Lung (tissue), 12 donors: ENCODE results near the gene CHRDL2. TPM values are rescaled to one million over a fixed set of nuclear protein-coding genes. Genes with fewer than 3 reads are reported as not detected.
A peak's percentile ranks its signal among the peaks of the same experiment; 100 is the strongest.
"Not testable (repeated sequence)": the region's sequence is repeated elsewhere in the genome, so short reads cannot be mapped to it uniquely, and the experiment has no call there.

Experiments
- ATAC-seq: fragments of 200-7000 bp; cut with Tn5 transposase; one replicate; pipeline ENCODE4 v1.9.1; 2020; ENCODE audit warnings: moderate number of reproducible peaks; ENCODE audit not compliant: insufficient read depth, low FRiP score
- DNase-seq, 3 donors: peaks; one replicate each; pipeline ENCODE4 v3.0.0-alpha.2; 2013 to 2017
- H3K27ac ChIP-seq, 2 donors: one replicate each; pipeline ENCODE4 v1.5.1; 2013; ENCODE audit warnings: mild to moderate bottlenecking in 2 of 2, moderate library complexity in 2 of 2, control low read depth in 1 of 2, inconsistent platforms in 1 of 2, low read depth in 1 of 2, low read length in 1 of 2
- H3K27me3 ChIP-seq, 3 donors: one replicate each; pipeline ENCODE4 v1.5.1; 2013; ENCODE audit warnings: low read length in 2 of 3; ENCODE audit not compliant: control insufficient read depth in 3 of 3, insufficient read depth in 3 of 3
- H3K36me3 ChIP-seq, 4 donors: one replicate each; pipeline ENCODE4 v1.5.1; 2013; ENCODE audit warnings: low read length in 4 of 4, mild to moderate bottlenecking in 1 of 4, moderate library complexity in 1 of 4; ENCODE audit not compliant: control insufficient read depth in 4 of 4, insufficient read depth in 4 of 4
- H3K4me1 ChIP-seq, 5 donors: one replicate each; pipeline ENCODE4 v1.5.1; 2013; ENCODE audit warnings: low read length in 5 of 5, mild to moderate bottlenecking in 2 of 5, moderate library complexity in 1 of 5; ENCODE audit not compliant: control insufficient read depth in 5 of 5, insufficient read depth in 5 of 5
- H3K4me3 ChIP-seq: one replicate; pipeline ENCODE4 v1.5.1; 2013; ENCODE audit warnings: mild to moderate bottlenecking, control low read depth, moderate library complexity
- H3K9ac ChIP-seq, 2 donors: one replicate each; pipeline ENCODE4 v1.5.1; 2013; ENCODE audit warnings: low read length in 2 of 2, control low read depth in 1 of 2; ENCODE audit not compliant: insufficient read depth in 1 of 2
- H3K9me3 ChIP-seq, 4 donors: one replicate each; pipeline ENCODE4 v1.5.1; 2013; ENCODE audit warnings: low read length in 3 of 4, mild to moderate bottlenecking in 1 of 4, moderate library complexity in 1 of 4; ENCODE audit not compliant: control insufficient read depth in 4 of 4, insufficient read depth in 3 of 4
- CTCF ChIP-seq: IDR thresholded peaks from 2 replicates; pipeline ENCODE4 v1.5.1; 2012; ENCODE audit warnings: mild to moderate bottlenecking; ENCODE audit errors: control extremely low read depth, extremely low read depth
- WGBS, 2 donors: extraction: QIAGEN DNeasy Blood & Tissue Kit; methylation state at CpG; one replicate each; pipeline ENCODE4 v1.1.7; 2013; 5-methylcytosine and 5-hydroxymethylcytosine counted together
- polyA plus RNA-seq, 2 donors: library from polyadenylated mRNA; stranded (reverse); fragments of 200-250 nt; gene quantifications; one replicate each; pipeline ENCODE4 v1.2.1, GENCODE V29; 2013
- total RNA-seq, 2 donors: library from RNA; depleted of rRNA in 1 of 2; stranded (reverse); fragments of >200 nt in 1 of 2; gene quantifications; one replicate each; pipeline ENCODE4 v1.2.1, GENCODE V29; 2014 to 2021
- donor health status: control.
- donor health status: control.
- donor health status: Bipolar disorder and iron deficiency.
- donor health status: healthy.
- donor health status: DM: yes; HTN: yes; CAD: no.

CHRDL2 gene
- total and polyA plus RNA-seq, 4 donors, result 1.7 to 5.9 (median 4.8) TPM

DNA sequence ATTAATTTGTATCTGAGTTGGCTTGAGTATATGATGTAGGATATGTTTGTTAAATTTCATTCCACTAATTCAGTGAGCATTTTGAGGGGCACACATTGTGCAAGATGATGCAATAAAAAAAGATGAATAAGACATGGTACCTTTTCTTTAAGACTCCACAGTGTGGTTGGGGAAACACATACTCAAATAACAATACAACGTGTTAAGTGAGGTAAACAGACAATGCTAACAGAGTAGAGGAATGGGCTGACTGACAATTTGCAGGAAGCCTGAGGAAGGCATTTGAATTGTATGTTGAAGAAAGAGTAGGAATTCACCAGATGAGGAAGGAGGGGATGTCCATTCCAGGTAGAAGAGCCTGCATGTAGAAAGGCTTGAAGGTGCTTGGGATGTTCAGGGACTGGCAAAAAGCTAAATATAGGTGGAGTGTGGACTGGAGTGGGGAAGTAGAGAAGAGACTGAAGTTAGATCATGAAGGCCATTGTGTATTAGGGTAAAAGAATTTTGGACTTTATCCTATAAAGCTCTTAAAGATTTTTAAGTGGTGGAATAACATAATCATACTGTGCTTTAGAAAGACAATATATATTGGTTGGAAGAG, 24.3 kb upstream of the CHRDL2 start:
- Histone ChIP-seq H3K4me1 (peaks cover 4 to 15% (median 8%) of the 10 kb centered on the region in 5 donors), H3K9ac (no peak overlapping the region), H3K36me3 (no peaks in the 10 kb centered on the region), H3K27ac (peak overlapping the region in 1 of 2 donors; percentile 17), H3K9me3 (no peaks in the 10 kb centered on the region), H3K4me3 (no peak overlapping the region), H3K27me3 (no peaks in the 10 kb centered on the region)
- 31 to 58% methylated on average over 1 of the region's 1 CpG for WGBS, 2 donors
- no peak for TF ChIP-seq CTCF
- ATAC-seq (no peak), DNase-seq (no peak)

- Histone ChIP-seq H3K9ac (peak overlapping the region in 1 of 2 donors; percentile 49), H3K36me3 (no peaks in the 10 kb centered on the region), H3K27ac (no peak overlapping the region), H3K4me1 (peaks cover 8 to 19% (median 13%) of the 10 kb centered on the region in 5 donors), H3K27me3 (no peaks in the 10 kb centered on the region), H3K9me3 (no peaks in the 10 kb centered on the region), H3K4me3 (no peak overlapping the region)
- ATAC-seq, result peak; percentile 84
- DNase-seq, result peak in 1 of 3 donors; percentile 12
- no peak for TF ChIP-seq CTCF
- 74 to 83% methylated on average over 15 of the region's 15 CpGs for WGBS, 2 donors
These were observed 23.5 kb upstream of the CHRDL2 start for GRCh38 chr11:74754507-74755252.

GRCh38 chr11:74751303-74751702, 20.1 kb upstream of the CHRDL2 start:
- DNase-seq (peak in 1 of 3 donors; percentile 13), ATAC-seq (no peak)
- Histone ChIP-seq H3K27me3 (no peaks in the 10 kb centered on the region), H3K9me3 (no peaks in the 10 kb centered on the region), H3K4me1 (peaks cover 14 to 26% (median 22%) of the 10 kb centered on the region in 5 donors), H3K36me3 (no peaks in the 10 kb centered on the region), H3K27ac (no peak overlapping the region), H3K9ac (peak overlapping the region in 1 of 2 donors; percentile 47), H3K4me3 (no peak overlapping the region)
- no peak for TF ChIP-seq CTCF
- 81 to 87% methylated on average over 2 of the region's 2 CpGs for WGBS, 2 donors

DNA sequence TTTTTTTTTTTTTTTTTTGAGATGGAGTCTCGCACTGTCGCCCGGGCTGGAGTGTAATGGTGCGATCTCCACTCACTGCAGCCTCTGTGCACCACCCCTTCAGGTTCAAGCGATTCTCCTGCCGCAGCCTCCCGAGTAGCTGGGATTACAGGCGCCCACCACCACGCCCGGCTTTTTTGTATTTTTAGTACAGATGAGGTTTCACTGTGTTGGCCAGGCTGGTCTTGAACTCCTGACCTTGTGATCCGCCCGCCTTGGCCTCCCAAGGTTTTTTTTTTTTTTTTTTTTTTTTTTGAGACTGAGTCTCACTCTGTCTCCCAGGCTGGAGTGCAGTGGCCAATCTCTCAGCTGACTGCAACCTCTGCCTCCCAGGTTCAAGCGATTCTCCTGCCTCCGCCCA, 19.4 kb upstream of the CHRDL2 start:
- H3K4me3 ChIP-seq, result not testable (repeated sequence)
- peaks cover 13 to 26% (median 17%) of the 10 kb centered on the region in 5 donors for H3K4me1 ChIP-seq

More for the DNA sequence above, 19.4 kb upstream of the CHRDL2 start:
- not testable (repeated sequence) for H3K36me3 ChIP-seq, H3K9ac ChIP-seq, H3K9me3 ChIP-seq, H3K27ac ChIP-seq, DNase-seq, ATAC-seq, H3K27me3 ChIP-seq
- WGBS, 2 donors, result 95 to 97% methylated on average over 12 to 14 of the region's 14 CpGs
